Activated effector memory CD4-positive, alpha-beta T cell treated with anti-CD3 and anti-CD28 coated beads, Interleukin-2, amount 50 U/mL, for 16 hours (primary cell): ENCODE measurements around the gene COL21A1.

Experiments
- DNase-seq: peaks from one replicate; pipeline ENCODE4 v3.0.0-alpha.2; 2020

The COL21A1 gene

DNA sequence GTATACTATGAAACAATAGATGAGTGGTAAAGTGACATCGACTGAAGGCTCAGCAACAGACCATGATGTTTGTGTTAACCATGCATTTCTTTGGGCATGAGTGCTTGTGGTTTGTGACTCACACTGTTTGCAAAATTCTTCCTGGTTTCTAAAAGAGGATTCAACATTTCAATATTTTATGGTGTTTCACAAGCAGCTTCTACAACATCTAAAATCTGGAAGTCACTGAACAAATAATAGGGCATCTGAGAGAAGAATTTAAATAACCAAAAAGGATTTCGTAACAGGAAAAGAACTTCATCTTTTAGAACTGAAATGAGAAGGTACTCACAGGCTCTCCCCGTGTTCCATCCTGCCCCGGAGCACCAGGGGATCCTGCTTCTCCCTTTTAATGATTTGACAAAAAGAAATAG, 146.2 kb downstream of the COL21A1 start:
- no peak for DNase-seq

DNA sequence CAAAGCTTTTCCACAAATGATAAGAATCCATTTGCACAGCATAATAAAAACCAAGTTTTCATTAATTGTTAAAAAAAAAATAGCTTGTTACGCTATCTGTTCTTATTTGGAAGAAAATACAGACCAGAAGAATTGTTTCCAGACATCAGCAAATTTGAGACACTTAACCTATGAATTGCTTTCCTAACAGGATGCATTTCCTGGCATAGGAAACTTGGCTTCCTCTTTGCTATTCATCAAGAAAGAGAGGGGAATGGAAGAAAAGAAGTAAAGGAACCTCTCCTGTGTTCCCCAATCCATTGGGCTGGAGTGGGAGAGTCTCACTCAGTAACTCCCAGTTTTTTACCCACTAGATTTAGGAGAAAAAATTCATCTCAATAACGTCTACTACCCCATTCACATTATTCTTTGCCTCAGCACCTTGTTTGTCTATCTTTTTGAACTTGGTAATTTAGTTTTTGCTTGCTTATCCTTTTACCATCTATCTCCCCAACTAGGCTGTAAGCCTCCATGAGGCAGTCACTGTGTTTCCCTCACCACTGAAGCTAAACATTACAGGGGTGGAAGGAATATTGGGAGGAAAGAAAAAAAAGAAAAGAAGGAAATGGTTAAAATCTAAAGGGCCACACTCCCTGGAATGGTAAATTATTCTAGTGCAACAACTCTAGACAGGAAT, 150.3 kb downstream of the COL21A1 start:
- DNase-seq, result no peak

DNA sequence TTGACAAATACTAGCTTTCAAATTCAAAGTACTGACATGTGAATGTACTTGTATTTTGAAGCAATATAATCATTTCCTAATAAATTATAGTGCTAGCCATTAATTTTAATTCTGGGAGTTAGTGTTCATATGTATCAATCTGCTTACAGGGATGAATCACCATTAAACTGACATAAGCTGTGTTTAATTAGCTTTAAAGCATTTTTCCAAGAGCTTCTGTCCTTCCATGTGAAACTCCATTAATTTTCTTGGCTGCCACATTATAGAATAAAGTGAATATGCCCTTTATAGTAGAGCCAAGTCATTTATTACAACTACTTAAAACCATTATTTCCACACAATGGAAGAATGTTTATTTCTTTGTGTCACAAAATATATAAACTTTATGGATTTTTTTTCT, 150.8 kb downstream of the COL21A1 start:
- no peak for DNase-seq

DNA sequence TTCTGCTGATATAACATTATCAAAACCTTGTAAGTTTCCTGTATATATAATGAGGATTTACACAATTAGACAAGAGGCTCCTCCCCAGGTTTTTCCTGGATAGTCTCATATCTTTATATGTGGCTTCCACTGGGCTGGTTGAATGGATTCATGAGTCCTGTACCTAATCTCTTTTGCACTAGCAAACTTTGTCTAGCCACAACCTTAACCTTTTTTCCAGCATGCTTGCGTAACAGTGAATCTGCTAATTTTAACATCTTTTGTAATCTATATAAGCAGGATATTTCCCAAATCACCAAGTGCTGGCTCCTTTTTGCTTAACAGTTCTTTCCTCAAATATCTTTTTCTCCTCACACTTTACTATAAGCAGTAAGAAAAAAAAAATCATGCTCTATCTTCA, 153.6 kb downstream of the COL21A1 start:
- DNase-seq, result no peak

DNA sequence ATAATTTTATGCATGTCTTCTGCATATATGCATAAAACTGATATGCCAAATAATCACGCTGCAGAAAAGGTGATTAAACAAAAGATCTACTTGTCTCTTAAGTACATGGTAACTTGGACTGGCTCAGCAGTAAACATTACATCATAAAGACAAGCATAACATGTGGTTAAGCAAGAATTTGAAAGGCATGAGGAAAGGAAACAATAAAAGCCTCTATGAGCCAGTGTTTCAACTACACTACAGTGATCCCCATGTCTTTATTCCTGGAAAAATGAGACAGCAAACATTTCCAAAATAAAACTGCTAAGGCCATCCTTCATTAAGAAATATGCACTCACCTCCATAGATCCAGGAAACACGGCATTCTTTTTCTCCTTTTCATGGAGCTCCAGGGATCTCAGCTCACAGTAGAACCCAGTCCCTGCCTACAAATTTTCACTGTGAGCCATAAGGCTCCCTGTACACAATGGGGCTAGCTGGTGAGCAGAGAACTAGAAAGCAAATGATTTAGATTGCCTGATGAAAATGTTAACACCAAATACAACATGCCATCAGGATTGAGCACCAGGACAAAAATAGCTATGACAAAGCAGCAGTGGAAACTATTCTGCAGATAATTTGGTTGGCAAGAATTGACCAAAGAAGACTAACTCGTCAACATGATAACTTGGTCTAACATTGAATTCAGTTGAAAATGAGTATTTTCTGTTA, 156.1 kb downstream of the COL21A1 start:
- no peak for DNase-seq

DNA sequence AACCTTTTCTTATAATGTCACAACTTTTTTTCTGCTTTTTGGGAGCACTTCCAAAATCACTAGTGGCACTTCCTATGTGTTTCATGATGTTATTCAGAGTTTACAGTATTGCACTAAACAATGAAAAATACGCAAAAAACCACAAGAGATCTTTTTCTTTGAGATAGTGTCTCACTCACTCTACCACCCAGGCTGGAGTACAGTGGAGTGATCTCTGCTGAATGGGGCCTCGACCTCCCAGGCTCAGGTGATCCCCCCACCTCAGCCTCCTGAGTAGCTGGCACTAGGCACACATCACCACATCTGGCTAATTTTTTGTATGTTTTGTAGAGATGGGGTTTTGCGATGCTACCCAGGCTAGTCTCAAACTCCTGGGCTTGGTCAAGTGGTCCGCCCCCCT, 158.7 kb downstream of the COL21A1 start:
- DNase-seq, result no peak

DNA sequence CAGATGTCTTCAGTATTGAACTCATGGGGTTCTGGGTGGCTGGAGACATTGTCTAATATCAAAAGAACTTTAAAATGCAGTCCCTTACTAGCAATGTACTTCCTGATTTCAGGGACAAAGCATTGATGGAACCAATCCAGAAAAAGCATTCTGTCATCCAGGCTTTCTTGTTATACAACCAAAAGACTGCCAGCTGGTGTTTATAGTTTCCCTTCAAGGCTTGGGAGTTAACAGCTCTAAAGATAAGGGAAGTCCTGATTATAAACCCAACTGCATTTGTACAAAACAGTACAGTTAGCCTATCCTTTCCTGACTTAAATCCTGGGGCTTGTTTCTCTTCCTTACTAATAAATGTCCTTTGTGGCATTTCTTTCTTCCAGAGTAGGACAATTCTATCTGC, 160.0 kb downstream of the COL21A1 start:
- no peak for DNase-seq

DNA sequence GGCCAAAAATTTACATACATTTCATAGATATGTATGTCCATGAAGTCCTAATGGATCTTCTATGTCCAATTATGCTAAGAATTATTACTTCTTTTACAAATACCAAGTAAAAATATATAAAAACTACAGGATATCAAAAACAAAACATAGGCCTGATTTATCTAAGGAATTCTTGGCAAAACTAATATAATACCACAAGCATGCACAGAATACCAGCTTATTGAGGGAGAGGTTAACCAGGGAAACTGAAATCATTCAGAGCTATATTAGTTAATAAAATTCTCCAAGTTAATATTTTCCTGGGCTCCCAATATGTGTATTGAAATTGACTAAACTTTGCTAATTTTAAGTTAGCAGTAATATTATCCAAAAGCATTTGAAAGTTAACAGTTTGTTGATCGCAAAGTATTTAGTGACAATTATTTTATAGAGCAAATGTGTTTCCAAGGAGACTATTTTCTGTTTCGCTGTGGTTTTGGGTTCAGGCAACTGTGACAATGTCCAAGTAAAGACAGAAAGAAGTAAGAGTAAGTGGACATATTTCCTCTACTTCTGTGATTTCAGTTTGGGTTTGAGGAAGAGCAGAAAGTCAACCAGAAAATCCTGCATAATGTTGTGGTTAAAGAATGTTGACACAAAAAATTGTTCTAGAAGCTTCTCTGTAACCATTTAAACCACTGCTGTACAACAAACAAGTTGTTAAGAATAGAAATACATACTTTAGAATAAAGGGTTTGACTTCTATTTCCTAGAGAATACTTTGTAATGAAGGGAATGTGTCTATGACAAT, 167.4 kb downstream of the COL21A1 start:
- no peak for DNase-seq

DNA sequence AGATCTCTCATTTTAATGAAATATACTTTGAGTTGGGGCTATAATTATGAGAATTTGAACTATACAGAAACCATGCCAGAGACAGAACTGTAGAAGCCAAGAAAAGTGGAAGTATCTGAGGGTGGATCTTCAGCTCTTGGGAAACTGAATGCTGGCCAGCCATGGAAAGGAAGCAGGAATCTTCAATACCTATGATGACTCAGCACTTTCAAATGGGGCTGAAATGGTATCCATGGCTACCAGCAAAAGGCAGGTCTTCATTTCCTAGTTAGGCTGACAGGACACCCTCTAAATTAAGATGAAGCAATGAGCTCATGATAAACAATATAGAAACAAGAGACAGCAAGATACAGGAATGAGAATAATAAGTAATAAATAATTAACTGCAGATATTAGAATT, 171.3 kb downstream of the COL21A1 start:
- DNase-seq, result no peak

DNA sequence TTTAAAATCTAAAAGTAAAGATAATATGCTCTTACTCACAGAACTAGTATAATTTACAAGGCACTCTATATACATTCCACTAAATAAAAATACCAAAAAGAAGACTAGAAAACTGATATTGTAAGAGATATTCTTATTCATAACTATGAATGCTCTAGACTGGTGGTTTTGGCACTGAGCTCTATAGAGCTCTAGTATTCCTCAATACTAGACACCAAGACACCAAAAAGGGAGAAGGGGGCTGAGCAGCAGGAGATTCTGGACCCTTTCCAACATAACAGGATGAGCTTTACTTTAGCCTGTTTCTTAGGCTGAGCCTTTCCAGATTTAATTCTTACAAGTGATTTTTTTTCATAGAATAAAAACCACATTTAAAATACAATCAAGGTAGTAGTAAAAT, 173.6 kb downstream of the COL21A1 start:
- no peak for DNase-seq

DNA sequence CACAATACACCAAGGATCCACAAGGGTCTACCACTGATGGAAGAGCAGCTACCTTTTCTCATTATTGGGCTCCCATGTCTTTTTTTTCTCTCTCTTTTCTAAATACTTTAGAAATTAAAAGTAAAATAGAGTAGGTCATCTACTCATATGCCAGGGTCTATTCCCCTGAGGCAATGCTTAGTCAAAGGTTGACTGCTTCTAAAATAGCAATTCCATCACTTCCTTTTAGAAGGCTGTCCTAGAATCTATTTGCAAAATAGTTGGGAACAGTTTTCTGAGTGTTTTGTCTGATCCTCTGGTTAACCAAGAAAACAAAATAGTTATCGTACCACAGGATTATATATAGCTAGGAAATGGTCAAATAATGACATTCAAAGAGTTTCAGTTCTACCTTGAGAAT, 174.1 kb downstream of the COL21A1 start:
- DNase-seq, result no peak

DNA sequence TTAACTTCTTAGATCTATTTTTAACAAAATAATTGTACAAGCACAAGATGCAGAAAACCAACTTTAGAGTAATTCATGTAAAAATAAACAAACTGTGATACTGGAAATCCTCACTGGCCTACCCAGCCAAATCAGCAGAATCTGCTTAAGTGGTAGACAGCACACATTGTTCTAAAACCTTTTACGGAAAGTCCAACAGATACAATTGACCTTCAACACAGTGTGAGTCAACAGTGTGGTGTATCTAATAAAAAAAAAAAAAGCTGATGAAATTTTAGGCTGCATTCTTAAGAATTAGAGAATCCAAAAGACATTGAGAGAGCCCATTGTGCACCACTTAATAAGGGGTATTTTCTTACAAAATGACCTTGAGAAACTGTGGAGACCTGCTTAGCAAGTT, 174.5 kb downstream of the COL21A1 start:
- DNase-seq, result no peak

DNA sequence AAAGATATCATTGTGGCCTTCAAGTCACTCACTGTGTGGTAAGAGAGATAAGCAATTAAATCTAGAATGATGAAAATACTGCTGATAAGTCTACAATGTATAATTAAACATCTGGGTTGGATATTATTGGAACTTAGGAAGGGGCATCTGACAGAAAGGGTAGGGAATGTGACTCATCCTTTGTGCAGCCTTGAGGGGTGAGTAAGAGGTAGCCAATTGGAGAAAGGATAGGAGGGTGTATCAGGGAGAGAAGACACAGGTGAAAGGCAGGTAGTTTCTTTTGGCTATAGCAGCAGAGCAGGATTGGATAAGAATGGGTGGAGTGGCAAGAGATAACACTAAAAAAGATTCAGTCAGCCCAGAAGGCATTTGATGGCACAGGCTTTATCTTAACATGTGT, 182.0 kb downstream of the COL21A1 start:
- no peak for DNase-seq

DNA sequence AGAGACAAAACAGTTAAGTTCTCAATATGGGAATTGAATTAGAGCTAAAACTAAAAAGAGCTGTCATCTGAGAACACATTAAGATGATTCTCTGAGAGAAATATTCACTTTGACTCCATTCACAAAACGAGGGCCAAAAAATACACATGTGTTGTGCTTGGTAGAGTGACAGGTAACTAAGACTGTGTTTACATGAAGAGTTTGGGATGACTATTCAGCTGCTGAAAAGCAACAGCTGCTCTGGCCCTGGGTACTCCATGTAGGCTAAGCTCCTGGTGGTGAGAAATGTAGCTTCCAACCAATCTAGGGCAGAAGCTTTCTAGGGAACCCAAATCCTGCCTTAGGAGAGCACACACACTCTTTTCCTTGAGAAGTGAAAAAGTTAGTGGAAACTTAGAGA, 184.5 kb downstream of the COL21A1 start:
- no peak for DNase-seq

DNA sequence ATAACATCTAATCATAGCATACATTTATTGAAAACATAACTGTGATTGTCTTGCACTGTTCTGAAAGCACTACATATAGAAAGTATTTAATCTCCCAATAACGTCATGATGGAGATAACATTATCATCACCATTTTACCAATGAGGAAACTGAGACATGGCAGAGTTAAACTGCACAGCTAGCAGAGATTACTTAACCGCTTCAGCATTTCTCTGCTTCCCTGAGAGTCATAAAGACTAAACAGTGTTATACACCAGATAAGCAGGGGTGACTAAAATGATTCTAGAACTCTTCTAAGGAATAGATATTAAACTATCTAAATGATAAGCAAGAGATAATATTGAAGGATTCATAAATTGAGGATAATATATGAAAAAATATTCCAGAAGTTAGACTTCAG, 188.7 kb downstream of the COL21A1 start:
- DNase-seq, result no peak

DNA sequence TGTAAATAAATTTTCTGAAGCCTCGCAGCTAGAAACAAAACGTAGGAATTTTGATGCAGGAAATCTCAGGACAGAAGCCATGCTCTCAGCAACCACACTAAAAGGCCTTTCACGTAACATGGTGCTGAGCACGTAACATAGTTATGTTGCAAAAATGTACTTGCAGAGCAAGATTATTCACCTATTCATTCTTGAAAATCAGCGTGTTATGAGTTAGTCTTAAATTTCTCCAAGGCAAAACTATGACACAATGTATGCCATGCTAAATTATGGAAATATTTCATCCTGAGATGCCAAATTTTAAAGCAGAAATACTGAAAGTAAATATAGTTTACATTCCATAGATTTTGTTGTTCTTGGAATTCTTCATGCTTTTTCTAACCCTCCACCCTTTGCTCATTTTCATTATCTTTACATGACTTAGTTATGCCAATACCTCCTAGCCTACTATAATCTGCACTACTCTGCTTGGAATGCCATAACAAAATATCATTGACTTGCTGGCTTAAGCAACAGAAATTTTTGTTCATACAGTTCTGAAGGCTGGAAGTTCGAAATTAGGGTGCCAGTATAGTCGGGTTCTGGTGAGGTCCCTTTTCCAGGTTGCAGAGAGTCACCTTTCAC, 192.2 kb downstream of the COL21A1 start:
- no peak for DNase-seq

DNA sequence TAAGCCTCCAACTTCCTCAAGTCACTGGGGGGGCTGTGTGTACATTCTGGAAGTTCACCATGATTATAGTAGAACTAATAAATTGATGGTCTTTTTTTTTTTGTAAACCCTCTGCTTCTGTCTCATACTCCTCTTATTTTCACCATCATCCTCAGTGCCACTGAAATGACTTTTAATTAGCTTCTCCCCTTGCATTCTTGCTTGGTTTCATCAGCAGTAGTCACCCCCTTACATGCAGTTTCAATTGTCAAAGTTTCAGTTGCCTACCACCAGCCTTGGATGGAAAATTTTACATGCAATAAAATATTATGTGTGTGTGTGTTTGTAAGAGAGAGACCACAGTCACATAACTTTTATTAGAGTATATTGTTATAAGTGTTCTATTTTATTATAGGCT, 196.2 kb downstream of the COL21A1 start:
- no peak for DNase-seq

DNA sequence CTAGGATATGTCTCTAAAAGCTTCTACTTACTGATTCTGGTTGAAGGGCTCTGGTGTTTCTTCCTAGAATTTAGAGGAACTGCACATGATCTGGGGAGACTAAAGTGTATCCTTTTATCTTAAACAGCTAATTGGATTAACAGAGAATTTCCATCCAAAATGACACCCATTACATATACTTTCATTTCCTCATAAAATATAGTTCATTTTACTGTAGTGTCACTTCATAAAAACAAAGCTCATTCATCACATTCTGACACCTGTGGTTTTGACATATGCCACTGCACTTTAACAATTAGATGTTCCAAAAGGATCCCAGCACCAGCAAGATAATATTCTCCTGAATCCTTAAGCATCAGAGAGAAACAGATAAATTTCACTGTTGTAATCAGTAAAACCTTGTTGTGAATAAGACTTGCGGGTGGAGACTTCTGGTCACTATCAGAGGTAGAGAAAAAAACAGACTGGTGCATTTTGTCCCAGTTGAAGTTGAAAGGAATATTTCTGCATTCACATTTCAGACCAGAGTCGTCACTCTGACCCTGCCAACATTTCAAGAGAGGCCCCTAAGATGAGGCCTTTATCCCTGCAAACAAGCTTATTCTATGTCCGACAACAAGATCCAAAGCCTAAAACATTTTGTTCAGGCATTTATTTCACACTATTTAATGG, 196.7 kb downstream of the COL21A1 start:
- DNase-seq, result no peak

DNA sequence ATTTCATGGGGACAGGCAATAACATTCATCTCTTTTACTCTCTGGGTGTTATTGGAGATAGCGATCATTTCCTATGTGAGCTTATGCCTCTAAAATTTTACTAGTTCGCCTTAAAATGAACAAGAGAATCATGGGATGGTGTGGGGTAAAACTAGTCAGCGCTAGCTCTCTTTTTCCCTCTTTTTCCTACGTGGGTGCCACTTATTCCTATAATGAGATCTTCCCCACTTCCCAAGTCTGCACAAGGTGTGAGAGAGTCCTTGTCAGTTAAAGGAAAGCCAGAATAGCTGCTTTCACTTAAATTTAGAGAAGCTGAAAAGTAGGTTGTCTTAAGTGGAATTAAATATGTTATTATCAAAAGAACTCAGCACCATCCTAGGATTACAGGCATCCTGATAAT, 198.8 kb downstream of the COL21A1 start:
- no peak for DNase-seq

DNA sequence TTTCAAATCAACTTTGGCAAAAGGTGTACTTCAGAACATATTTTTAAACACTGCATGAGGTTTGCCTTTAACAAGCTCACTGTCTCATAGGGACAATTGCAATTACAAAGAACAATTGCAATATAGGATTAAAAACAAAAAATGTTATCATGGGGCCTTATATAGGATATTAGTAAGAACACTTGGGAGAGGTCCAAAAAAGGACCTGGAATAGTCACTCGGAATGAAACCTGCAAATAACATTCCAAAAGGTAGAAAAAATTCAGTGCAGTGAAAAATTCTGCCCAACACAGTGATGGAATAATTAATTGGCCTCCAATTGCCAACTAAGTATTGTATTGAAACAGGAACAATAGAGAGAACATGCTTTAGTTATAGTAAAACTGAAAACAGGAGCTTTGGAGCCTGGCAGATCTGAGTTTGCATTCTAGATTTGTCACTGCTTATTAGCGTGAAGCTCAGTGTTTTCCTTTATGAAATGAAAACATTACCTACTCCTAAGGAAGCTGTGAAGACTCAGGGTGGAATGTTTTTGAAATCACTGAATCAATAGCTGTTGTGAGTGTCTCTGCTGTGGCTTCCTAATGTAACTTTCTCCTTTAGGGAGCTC, 199.3 kb downstream of the COL21A1 start:
- no peak for DNase-seq

DNA sequence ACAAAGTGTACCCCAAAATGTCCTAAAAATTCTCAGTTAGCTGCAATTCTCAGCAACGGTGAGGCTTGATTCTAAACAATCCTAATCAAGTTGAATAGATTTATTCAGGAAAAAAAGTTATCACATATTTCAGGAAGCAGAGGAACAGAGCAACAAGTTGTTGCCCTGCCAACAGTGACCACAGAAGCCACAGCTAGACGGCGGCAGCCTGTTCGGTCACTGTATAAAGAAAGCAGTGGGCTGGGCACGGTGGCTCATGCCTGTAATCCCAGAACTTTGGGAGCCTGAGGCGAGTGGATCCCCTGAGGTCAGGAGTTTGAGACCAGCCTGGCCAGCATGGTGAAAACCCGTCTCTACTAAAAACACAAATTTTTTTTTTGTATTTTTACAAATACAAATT, 200.8 kb downstream of the COL21A1 start:
- no peak for DNase-seq

DNA sequence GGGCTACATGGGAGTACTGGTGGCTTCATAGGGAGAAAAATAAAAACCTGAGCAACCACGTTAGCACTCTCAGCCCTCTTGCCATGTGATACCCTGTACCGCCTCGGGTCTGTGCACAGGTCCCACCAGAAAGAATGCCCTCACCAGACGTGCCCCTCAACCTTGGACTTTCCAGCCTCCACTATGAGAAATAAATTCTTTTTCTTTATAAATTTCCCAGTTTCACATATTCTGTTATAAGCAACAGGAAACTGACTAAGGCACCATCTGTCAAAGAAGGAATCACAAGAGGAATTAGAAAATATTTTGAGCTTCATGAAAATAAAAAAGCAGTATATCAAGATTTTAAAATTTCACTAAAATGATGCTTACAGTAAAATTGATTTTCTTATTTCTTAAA, 203.6 kb downstream of the COL21A1 start:
- no peak for DNase-seq

DNA sequence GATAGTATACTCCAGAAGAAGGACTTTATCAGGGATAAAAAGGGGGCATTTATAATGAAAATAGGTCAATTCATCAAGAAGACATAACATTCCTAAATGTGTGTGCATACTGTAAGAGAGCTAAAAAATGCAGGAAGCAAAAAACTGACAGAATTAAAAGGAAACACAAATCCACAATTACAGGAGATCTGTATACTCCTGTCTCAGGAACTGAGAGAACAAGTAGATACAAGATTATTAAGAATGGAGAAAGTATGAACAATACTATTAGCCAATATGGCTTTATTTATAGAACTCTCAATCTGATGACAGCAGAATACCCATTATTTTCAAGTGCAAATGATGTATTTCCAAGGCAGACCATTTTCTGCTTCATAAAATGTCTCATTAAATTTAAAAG, 204.3 kb downstream of the COL21A1 start:
- no peak for DNase-seq
